Activated CD8-positive, alpha-beta memory T cell treated with anti-CD3 and anti-CD28 coated beads, Interleukin-2, amount 50 U/mL, for 4 hours (primary cell): Measurements from ENCODE around the gene IL2.

Experiments
- DNase-seq: peaks from one replicate; pipeline ENCODE4 v3.0.0-alpha.2; 2020

Gene IL2

DNA sequence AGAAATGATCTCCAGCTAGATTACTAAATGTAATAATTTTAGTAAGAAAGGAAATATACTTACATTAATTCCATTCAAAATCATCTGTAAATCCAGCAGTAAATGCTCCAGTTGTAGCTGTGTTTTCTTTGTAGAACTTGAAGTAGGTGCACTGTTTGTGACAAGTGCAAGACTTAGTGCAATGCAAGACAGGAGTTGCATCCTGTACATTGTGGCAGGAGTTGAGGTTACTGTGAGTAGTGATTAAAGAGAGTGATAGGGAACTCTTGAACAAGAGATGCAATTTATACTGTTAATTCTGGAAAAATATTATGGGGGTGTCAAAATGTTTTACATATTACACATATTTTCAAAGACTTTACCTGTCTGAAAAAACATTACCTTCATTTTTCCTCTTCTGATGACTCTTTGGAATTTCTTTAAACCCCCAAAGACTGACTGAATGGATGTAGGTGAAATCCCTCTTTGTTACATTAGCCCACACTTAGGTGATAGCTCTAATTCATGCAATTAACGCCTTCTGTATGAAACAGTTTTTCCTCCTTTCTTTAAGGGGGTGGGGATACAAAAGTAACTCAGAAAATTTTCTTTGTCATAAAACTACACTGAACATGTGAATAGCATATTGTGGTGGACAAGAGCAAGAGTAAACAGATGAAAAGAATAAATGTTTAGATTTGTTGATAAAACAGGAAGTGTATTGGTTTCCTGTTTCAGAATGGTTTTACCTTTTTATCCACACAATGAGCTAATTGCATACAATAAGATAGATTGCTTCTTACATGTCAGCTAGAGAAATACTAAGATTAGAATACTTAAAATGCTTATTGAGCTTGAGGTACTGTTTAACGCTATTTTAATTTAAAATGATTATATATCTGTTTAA, at the start of gene IL2:
IL2 (minus strand) TSS at position 495 of the 886 bp plus-strand sequence; CDS start at position 210, 285 bp downstream.
- no peak for DNase-seq

- no peak for DNase-seq
Measured at GRCh38 chr4:122503214-122503613, 46.7 kb upstream of the IL2 start.

- DNase-seq = no peak
Measured at GRCh38 chr4:122500852-122501501, 44.5 kb upstream of the IL2 start.

GRCh38 chr4:122489061-122489460, 32.5 kb upstream of the IL2 start:
- no peak for DNase-seq

- DNase-seq = no peak
Measured at GRCh38 chr4:122483481-122483880, 27.0 kb upstream of the IL2 start.

DNA sequence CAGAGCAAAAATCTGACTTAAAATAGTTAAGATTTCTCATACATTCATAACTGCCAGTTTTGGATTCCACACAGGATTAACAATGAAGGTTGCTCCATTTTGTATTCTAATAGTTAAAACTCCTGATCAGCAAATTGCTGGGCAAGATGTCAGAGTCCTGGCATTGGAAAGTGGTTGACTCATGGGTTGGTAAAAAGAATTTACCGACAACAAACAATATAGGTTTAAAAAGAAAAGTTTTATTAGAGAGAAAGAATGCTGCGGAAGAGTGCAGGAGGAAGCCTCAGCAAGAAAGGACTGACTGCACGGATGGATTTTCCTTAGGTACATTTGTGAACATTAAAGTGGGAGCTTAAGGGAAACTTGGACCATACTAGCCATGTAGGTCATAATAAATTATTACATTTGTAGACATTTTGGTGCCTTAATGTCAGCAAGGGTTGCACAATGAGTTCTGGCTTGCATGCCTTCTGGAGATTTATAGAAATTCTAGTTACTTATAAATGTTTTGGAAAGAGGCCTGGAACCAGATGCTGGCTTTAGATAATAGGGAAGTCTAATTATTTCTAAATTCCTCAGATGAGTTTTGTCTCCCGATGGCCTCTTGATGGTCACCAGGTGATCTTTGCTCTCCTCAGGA, 25.4 kb upstream of the IL2 start:
- DNase-seq = no peak

GRCh38 chr4:122480655-122481487, 24.3 kb upstream of the IL2 start:
- no peak for DNase-seq

- DNase-seq = no peak
Measured at GRCh38 chr4:122479935-122480416, 23.5 kb upstream of the IL2 start.

- no peak for DNase-seq
Measured at GRCh38 chr4:122476745-122477144, 20.2 kb upstream of the IL2 start.

- DNase-seq = no peak
Measured at GRCh38 chr4:122476126-122476525, 19.6 kb upstream of the IL2 start.

GRCh38 chr4:122475233-122475632, 18.7 kb upstream of the IL2 start:
- DNase-seq = no peak

GRCh38 chr4:122469457-122469856, 12.9 kb upstream of the IL2 start:
- no peak for DNase-seq

GRCh38 chr4:122458625-122459024, 2.1 kb upstream of the IL2 start:
- peak; percentile 34 for DNase-seq

DNA sequence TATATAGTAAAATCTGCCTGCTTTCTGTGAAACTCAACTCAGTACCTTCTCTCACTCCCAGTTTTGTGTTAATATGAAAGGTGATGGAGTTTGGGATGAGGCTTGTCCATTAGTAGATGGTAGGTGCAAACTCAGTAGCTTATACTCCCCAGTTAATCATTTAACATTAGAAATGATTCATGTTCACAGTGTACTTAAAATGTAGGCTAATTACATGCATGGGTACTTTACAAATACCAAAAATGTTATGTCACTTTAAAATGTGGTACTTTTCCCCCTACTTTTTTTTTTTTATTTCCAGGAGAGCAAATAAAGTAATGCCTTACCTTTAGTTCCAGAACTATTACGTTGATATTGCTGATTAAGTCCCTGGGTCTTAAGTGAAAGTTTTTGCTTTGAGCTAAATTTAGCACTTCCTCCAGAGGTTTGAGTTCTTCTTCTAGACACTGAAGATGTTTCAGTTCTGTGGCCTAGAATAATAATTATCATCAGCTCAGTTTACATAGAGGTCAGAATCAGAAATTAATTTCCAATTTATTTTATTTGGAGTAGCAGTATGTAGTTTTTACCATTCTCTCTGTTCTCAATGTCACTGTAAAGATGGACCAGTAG, 3.0 kb downstream of the IL2 start:
- DNase-seq = no peak

GRCh38 chr4:122450847-122451246, 5.7 kb downstream of the IL2 start:
- no peak for DNase-seq

- no peak for DNase-seq
Measured at GRCh38 chr4:122434285-122434684, 22.2 kb downstream of the IL2 start.

GRCh38 chr4:122431351-122431750, 25.2 kb downstream of the IL2 start:
- no peak for DNase-seq

- DNase-seq = no peak
Measured at GRCh38 chr4:122423246-122423645, 33.3 kb downstream of the IL2 start.

- no peak for DNase-seq
Measured at GRCh38 chr4:122412547-122412946, 44.0 kb downstream of the IL2 start.

GRCh38 chr4:122403861-122404260, 52.7 kb downstream of the IL2 start:
- DNase-seq = no peak
